Ishikawa (cell line): ENCODE measurements around the gene FGF14.

ENCODE experiments used
- CEBPB ChIP-seq: IDR thresholded peaks from 2 replicates; pipeline ENCODE4 v1.6.1; 2012
- CREB1 ChIP-seq: IDR thresholded peaks from 2 replicates; pipeline ENCODE4 v1.6.1; 2012; ENCODE audit warnings: low read depth
- EGR1 ChIP-seq: IDR thresholded peaks from 2 replicates; pipeline ENCODE4 v1.6.1; 2012
- EP300 ChIP-seq: IDR thresholded peaks from 2 replicates; pipeline ENCODE4 v1.6.1; 2012; ENCODE audit warnings: borderline replicate concordance
- FOXM1 ChIP-seq: IDR thresholded peaks from 2 replicates; pipeline ENCODE4 v1.6.1; 2012; ENCODE audit warnings: low read depth, borderline replicate concordance
- MAX ChIP-seq: IDR thresholded peaks from 2 replicates; pipeline ENCODE4 v1.6.1; 2012
- NFIC ChIP-seq: IDR thresholded peaks from 2 replicates; pipeline ENCODE4 v1.6.1; 2012
- RAD21 ChIP-seq: IDR thresholded peaks from 2 replicates; pipeline ENCODE4 v1.6.1; 2012; ENCODE audit warnings: low read depth
- REST ChIP-seq: IDR thresholded peaks from 2 replicates; pipeline ENCODE4 v1.6.1; 2012; ENCODE audit warnings: low read depth, mild to moderate bottlenecking
- TAF1 ChIP-seq: IDR thresholded peaks from 2 replicates; pipeline ENCODE4 v1.6.1; 2012; ENCODE audit warnings: low read depth, mild to moderate bottlenecking
- TEAD4 ChIP-seq: IDR thresholded peaks from 2 replicates; pipeline ENCODE4 v1.6.1; 2012
- USF1 ChIP-seq: IDR thresholded peaks from 2 replicates; pipeline ENCODE4 v1.6.1; 2012
- YY1 ChIP-seq: IDR thresholded peaks from 2 replicates; pipeline ENCODE4 v1.6.1; 2012; ENCODE audit warnings: low read depth

GRCh38 chr13:101698400-101698799, 703.4 kb downstream of the FGF14 start:
- TF ChIP-seq USF1 = no peak
- no peak for TF ChIP-seq YY1
- TF ChIP-seq TEAD4 = no peak
- no peak for TF ChIP-seq MAX
- TF ChIP-seq CREB1 = no peak
- TF ChIP-seq NFIC = no peak
- no peak for TF ChIP-seq EP300
- TF ChIP-seq RAD21 = no peak
- TF ChIP-seq REST = no peak
- TF ChIP-seq TAF1 = no peak
- TF ChIP-seq FOXM1 = no peak
- TF ChIP-seq EGR1 = no peak
- TF ChIP-seq CEBPB = no peak
